Nephron progenitor cell (in vitro differentiated cells): Measurements from ENCODE around the gene CCND3.

ENCODE experiments used
- DNase-seq: peaks from one replicate; pipeline ENCODE4 v3.0.0; 2021
- H3K27ac Mint-ChIP-seq: 2 replicates; pipeline ENCODE4 v1.8.0; 2021; ENCODE audit warnings: mild to moderate bottlenecking, moderate library complexity, mixed read lengths
- H3K27me3 Mint-ChIP-seq: 2 replicates; pipeline ENCODE4 v1.8.0; 2021; ENCODE audit warnings: mild to moderate bottlenecking, low read depth, mixed read lengths; ENCODE audit not compliant: poor library complexity
- H3K36me3 Mint-ChIP-seq: 2 replicates; pipeline ENCODE4 v1.8.0; 2021; ENCODE audit warnings: low read depth, mixed read lengths
- H3K4me1 Mint-ChIP-seq: 2 replicates; pipeline ENCODE4 v1.8.0; 2021; ENCODE audit warnings: mixed read lengths
- H3K4me3 Mint-ChIP-seq: 2 replicates; pipeline ENCODE4 v1.8.0; 2021; ENCODE audit warnings: mild to moderate bottlenecking, moderate library complexity, mixed read lengths
- H3K9me3 Mint-ChIP-seq: 2 replicates; pipeline ENCODE4 v1.8.0; 2021; ENCODE audit warnings: mild to moderate bottlenecking, moderate library complexity, mixed read lengths
- TF ChIP-seq, protein P1 (sequence below): fragments of 200-600 bp; sonication (generic); IDR thresholded peaks from 2 replicates; pipeline ENCODE4 v1.5.0; 2021; ENCODE audit warnings: antibody characterized with exemption

Gene CCND3

DNA sequence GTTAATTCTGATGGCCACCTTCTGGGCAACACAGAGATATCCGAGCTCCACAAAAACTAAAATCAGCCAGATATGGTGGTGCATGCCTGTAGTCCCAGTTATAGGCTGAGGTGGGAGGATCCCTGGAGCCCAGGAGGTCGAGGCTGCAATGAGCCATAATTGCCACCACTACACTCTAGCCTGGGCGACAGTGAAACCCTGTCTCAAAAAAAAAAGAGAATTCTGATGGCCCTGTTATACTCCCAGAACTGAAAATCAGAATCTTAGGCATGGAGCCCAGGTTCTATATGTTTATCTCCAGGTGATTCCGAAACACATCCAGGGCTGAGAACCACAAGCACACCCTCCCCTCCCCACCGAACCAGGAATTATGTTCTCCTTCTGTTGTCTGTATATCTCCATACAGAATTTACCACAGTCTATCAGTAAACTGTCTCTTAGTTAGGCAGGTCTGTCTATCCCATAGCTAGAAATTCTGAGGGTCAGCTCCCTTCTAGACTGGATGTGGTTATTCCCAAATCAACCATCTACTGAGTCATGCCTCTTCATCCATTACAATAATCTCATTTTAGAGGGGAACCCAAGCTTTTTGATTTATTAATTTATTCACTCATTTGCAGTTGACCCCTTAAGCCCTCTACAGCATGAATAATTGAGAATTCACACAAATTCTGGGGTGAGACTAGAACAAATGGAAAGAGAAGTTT is 24.8 kb upstream of the CCND3 start:
- Mint-ChIP-seq H3K9me3 (no peaks in the 10 kb centered on the region), H3K4me1 (peaks cover 27% of the 10 kb centered on the region), H3K27me3 (peaks cover 4% of the 10 kb centered on the region), H3K36me3 (no peaks in the 10 kb centered on the region), H3K4me3 (no peak overlapping the region), H3K27ac (no peak overlapping the region)
- DNase-seq: no peak
- TF ChIP-seq, protein P1, sequence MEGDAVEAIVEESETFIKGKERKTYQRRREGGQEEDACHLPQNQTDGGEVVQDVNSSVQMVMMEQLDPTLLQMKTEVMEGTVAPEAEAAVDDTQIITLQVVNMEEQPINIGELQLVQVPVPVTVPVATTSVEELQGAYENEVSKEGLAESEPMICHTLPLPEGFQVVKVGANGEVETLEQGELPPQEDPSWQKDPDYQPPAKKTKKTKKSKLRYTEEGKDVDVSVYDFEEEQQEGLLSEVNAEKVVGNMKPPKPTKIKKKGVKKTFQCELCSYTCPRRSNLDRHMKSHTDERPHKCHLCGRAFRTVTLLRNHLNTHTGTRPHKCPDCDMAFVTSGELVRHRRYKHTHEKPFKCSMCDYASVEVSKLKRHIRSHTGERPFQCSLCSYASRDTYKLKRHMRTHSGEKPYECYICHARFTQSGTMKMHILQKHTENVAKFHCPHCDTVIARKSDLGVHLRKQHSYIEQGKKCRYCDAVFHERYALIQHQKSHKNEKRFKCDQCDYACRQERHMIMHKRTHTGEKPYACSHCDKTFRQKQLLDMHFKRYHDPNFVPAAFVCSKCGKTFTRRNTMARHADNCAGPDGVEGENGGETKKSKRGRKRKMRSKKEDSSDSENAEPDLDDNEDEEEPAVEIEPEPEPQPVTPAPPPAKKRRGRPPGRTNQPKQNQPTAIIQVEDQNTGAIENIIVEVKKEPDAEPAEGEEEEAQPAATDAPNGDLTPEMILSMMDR: no peak

DNA sequence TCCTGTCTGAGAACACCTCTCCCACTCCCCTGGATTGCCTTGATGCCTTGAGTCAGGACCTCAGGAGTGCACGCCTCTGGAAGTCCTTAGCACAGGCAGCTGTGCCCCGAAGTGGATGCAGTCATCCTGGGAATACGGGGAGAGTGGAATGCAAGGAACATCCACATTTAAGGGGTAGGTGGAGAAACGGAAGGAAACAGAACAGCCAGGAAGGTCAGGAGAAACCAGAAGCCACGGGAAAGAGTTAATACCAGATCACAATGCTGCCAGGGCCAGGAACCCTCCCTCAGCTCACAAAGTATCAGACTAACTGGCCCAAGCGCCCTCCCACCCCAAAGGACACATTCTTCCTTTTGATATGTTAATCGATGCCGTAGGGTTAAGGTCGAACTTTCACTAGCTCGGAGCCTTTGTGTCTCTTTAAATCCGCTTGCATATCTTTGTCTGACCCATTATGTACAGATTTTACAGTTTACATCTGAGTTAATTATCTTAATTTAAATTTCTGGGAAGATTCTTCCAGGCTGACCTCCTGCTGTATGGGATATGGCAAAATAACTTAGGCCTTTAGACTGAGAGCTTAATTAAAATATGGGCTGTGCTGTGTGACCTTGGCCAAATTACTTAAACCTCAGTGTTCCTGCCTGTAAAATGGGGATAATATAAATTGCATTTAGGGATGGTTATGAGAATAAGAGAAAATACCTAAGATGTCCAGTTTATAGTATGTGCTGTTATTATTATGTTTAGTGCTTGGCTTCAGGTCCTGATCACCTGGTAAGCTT is 24.0 kb upstream of the CCND3 start:
- TF ChIP-seq, protein P1: no peak
- Mint-ChIP-seq H3K4me3 (no peak overlapping the region), H3K9me3 (no peaks in the 10 kb centered on the region), H3K4me1 (peaks cover 27% of the 10 kb centered on the region), H3K36me3 (no peaks in the 10 kb centered on the region), H3K27ac (peak overlapping the region; percentile 27), H3K27me3 (peaks cover 4% of the 10 kb centered on the region)
- peak; percentile 7 for DNase-seq

DNA sequence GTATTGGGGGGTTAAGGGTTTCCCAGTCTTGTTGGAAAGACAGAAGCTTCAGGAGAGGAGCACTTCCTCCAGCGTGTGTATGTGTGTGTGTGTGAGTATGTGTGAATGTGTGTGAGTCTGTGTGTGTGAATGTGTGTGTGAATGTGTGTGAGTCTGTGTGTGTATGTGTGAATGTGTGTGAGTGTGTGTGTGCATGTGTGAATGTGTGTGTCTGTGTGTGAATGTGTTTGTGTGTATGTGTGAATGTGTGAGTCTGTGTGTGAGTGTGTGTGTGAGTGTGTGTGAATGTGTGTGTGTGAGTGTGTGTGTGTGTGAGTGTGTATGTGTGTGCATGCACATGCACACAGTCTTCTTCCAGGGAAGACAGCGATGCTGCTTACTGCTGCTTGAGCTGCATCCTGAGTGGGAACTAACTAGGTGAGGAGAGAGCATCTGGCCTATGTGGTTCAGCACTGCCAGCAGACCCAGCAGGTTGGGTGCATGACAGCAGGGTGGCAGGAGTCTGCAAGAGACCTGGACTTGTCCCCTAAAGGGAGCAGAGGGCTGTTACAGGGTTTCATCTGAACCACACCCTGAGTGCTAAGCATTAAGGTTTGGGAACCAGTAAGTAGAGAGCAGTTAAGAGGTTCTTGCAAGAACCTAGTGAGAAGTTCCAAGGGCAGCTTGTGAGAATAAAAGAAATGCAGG is 22.7 kb upstream of the CCND3 start:
- Mint-ChIP-seq H3K4me3 (no peak overlapping the region), H3K27ac (peak overlapping the region; percentile 0), H3K27me3 (peaks cover 4% of the 10 kb centered on the region), H3K4me1 (peaks cover 27% of the 10 kb centered on the region), H3K9me3 (no peaks in the 10 kb centered on the region), H3K36me3 (no peaks in the 10 kb centered on the region)
- no peak for DNase-seq
- TF ChIP-seq, protein P1: no peak

DNA sequence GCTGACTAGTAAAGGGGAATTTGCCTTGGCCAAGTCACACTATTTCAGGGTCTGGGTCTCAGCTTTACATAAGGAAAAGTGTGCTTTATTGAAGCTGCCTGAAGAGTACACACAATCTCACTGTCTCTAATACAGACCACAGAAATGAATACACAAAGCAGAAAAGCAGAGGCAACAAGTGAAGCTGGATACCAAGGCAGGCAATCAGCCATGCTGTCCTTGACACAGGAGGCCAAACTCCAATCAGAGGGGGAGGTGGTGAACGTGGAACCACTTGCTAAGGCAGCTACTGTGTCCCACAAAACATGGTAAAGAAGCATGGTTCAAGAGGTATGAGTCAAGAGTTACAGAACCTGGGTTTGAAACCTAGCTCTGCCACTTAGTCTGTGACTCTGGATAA is 21.8 kb upstream of the CCND3 start:
- Mint-ChIP-seq H3K36me3 (no peaks in the 10 kb centered on the region), H3K27ac (no peak overlapping the region)

DNA sequence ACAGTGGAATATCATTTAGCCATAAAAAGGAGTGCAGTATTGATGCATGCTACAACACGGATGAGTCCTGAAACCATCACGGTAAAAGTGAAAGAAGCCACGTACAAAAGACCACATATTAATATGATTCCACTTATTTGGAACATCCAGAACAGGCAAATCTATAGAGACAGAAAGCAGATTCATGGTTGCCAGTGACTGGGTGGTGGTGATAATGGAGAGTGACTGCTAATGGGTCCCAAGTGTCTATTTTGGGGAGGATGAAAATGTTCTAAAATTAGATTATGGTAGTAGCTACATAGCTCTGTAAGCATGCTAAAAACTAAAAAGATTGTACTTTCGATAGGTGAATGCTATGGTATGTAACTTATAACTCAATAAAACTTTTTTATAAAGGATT is 18.4 kb upstream of the CCND3 start:
- no peak for DNase-seq
- H3K27ac Mint-ChIP-seq: no peak overlapping the region
- TF ChIP-seq, protein P1: no peak
- H3K27me3 Mint-ChIP-seq: no peaks in the 10 kb centered on the region
- H3K36me3 Mint-ChIP-seq: no peaks in the 10 kb centered on the region
- peaks cover 6% of the 10 kb centered on the region for H3K4me1 Mint-ChIP-seq
- H3K4me3 Mint-ChIP-seq: no peak overlapping the region
- no peaks in the 10 kb centered on the region for H3K9me3 Mint-ChIP-seq

More for the DNA sequence above, 21.8 kb upstream of the CCND3 start:
- TF ChIP-seq, protein P1: no peak
- H3K9me3 Mint-ChIP-seq: no peaks in the 10 kb centered on the region
- no peak overlapping the region for H3K4me3 Mint-ChIP-seq
- H3K27me3 Mint-ChIP-seq: peaks cover 4% of the 10 kb centered on the region
- H3K4me1 Mint-ChIP-seq: peaks cover 27% of the 10 kb centered on the region
- DNase-seq: no peak
